H1 (cell line): Measurements from ENCODE around the gene IFIT2. TPM values are rescaled to one million over a fixed set of nuclear protein-coding genes. Genes with fewer than 3 reads are reported as not detected.

Experiments used
- CTCF ChIA-PET: fragments of 300-600 bp; sonication (Branson Sonifier 250); formaldehyde crosslinking; loops from one replicate; lab custom pipeline; 2021; ENCODE audit not compliant: partially characterized antibody; lab: Charles Lee
- POLR2A ChIA-PET: fragments of 300-600 bp; sonication (Branson Sonifier 250); formaldehyde crosslinking; loops from one replicate; lab custom pipeline; 2021; ENCODE audit warnings: inconsistent platforms; ENCODE audit not compliant: partially characterized antibody; lab: Charles Lee
- DNase-seq, 2 experiments: peaks; one replicate each; pipeline versions ENCODE4 v3.0.0 to v3.0.0-alpha.2; 2010 to 2022; ENCODE audit warnings: low spot score in 2 of 2, low read depth in 1 of 2, mixed read lengths in 1 of 2
- FAIRE-seq: peaks from 2 replicates; lab custom pipeline; 2011; peaks lifted over from hg19 to GRCh38; lab: Jason Lieb, UNC
- H2AFZ ChIP-seq: 2 replicates; pipeline ENCODE4 v1.8.1; 2012; ENCODE audit warnings: low read length, inconsistent platforms
- H2AK5ac ChIP-seq: 2 replicates; pipeline ENCODE4 v1.6.1; 2013; ENCODE audit warnings: low read depth, low read length
- H2BK120ac ChIP-seq: replicated peaks from 2 replicates; pipeline ENCODE3; 2013; ENCODE audit warnings: low read depth, low read length, inconsistent platforms
- H2BK12ac ChIP-seq: 2 replicates; pipeline ENCODE4 v1.6.1; 2013; ENCODE audit warnings: low read depth, low read length
- H2BK15ac ChIP-seq: 2 replicates; pipeline ENCODE4 v1.6.1; 2013; ENCODE audit warnings: low read length
- H2BK20ac ChIP-seq: 2 replicates; pipeline ENCODE4 v1.6.1; 2013; ENCODE audit warnings: low read length
- H2BK5ac ChIP-seq: 2 replicates; pipeline ENCODE4 v1.6.1; 2013; ENCODE audit warnings: low read depth, low read length
- H3K14ac ChIP-seq: 2 replicates; pipeline ENCODE4 v1.6.1; 2013; ENCODE audit warnings: inconsistent platforms; ENCODE audit not compliant: insufficient read length
- H3K18ac ChIP-seq: 2 replicates; pipeline ENCODE4 v1.6.1; 2013; ENCODE audit warnings: low read length; ENCODE audit errors: extremely low read depth
- H3K23ac ChIP-seq: 2 replicates; pipeline ENCODE4 v1.6.1; 2013; ENCODE audit warnings: inconsistent platforms; ENCODE audit not compliant: insufficient read length
- H3K23me2 ChIP-seq: 2 replicates; pipeline ENCODE4 v1.6.1; 2013; ENCODE audit warnings: low read depth, low read length
- H3K27ac ChIP-seq: 2 replicates; pipeline ENCODE4 v1.6.1; 2011; ENCODE audit warnings: low read depth, low read length, inconsistent platforms
- H3K27me3 ChIP-seq, 4 experiments: replicated peaks in 1 of 4; 1 replicate in 1 of 4; 2 replicates in 3 of 4; pipeline versions ENCODE4 v1.6.1 to v1.8.1; 2011 to 2013; ENCODE audit warnings: low read length in 3 of 4, mild to moderate bottlenecking in 3 of 4, inconsistent platforms in 2 of 4, mixed read lengths in 2 of 4, moderate library complexity in 1 of 4; ENCODE audit not compliant: control insufficient read depth in 3 of 4, insufficient read depth in 3 of 4; ENCODE audit errors: extremely low read depth in 1 of 4
- H3K36me3 ChIP-seq, 4 experiments: 2 replicates each; pipeline versions ENCODE4 v1.6.1 to v1.8.1; 2011 to 2013; ENCODE audit warnings: mild to moderate bottlenecking in 4 of 4, low read length in 3 of 4, moderate library complexity in 2 of 4, control low read depth in 1 of 4, inconsistent platforms in 1 of 4; ENCODE audit not compliant: insufficient read depth in 4 of 4, control insufficient read depth in 2 of 4
- H3K4ac ChIP-seq: replicated peaks from 2 replicates; pipeline ENCODE3; 2013; ENCODE audit warnings: low read length, low read depth, mixed read lengths, inconsistent platforms; ENCODE audit not compliant: insufficient read length
- H3K4me1 ChIP-seq, 4 experiments: replicated peaks in 1 of 4; 1 replicate in 1 of 4; 2 replicates in 3 of 4; pipeline versions ENCODE4 v1.6.1 to v1.8.1; 2011 to 2013; ENCODE audit warnings: low read length in 3 of 4, inconsistent platforms in 2 of 4, mixed read lengths in 1 of 4; ENCODE audit not compliant: insufficient read depth in 4 of 4, control insufficient read depth in 3 of 4
- H3K4me2 ChIP-seq, 2 experiments: 2 replicates each; pipeline versions ENCODE4 v1.6.1 to v1.8.1; 2011 to 2013; ENCODE audit warnings: low read depth in 2 of 2, low read length in 2 of 2, control low read depth in 1 of 2, inconsistent platforms in 1 of 2, mild to moderate bottlenecking in 1 of 2; ENCODE audit not compliant: insufficient read depth in 1 of 2
- H3K4me3 ChIP-seq, 4 experiments: fragments of 200-600, 300-600 bp in 1 of 4; sonication (generic), shearing (Covaris generic), sonication (Bioruptor Twin) in 1 of 4; 2 replicates each; pipeline versions ENCODE4 v1.5.1 to v1.8.1; 2011 to 2016; ENCODE audit warnings: low read length in 4 of 4, low read depth in 3 of 4, control low read depth in 2 of 4, inconsistent platforms in 2 of 4, mild to moderate bottlenecking in 2 of 4, mixed read lengths in 1 of 4, moderate library complexity in 1 of 4; ENCODE audit not compliant: insufficient read depth in 2 of 4; ENCODE audit errors: extremely low read depth in 1 of 4
- H3K56ac ChIP-seq: replicated peaks from 2 replicates; pipeline ENCODE3; 2013; ENCODE audit warnings: low read depth, mild to moderate bottlenecking, mixed read lengths, low read length, inconsistent platforms; ENCODE audit not compliant: insufficient read length
- H3K79me1 ChIP-seq: 2 replicates; pipeline ENCODE4 v1.6.1; 2013; ENCODE audit warnings: low read depth, low read length, control low read depth
- H3K79me2 ChIP-seq, 2 experiments: 2 replicates each; pipeline versions ENCODE4 v1.6.1 to v1.8.1; 2012 to 2013; ENCODE audit warnings: low read length in 2 of 2, mild to moderate bottlenecking in 2 of 2, inconsistent platforms in 1 of 2; ENCODE audit not compliant: insufficient read depth in 2 of 2, control insufficient read depth in 1 of 2
- H3K9ac ChIP-seq, 4 experiments: replicated peaks in 1 of 4; 1 replicate in 1 of 4; 2 replicates in 3 of 4; pipeline versions ENCODE4 v1.6.1 to v1.8.1; 2011 to 2013; ENCODE audit warnings: low read depth in 3 of 4, low read length in 3 of 4, control low read depth in 2 of 4, mild to moderate bottlenecking in 2 of 4, moderate library complexity in 2 of 4, inconsistent platforms in 1 of 4; ENCODE audit errors: extremely low read depth in 1 of 4
- H3K9me3 ChIP-seq, 2 experiments: 2 replicates each; pipeline versions ENCODE4 v1.6.1 to v1.8.1; 2012 to 2013; ENCODE audit warnings: mild to moderate bottlenecking in 2 of 2, moderate library complexity in 2 of 2, control low read depth in 1 of 2, inconsistent platforms in 1 of 2, low read depth in 1 of 2, low read length in 1 of 2, mixed read lengths in 1 of 2; ENCODE audit not compliant: insufficient read depth in 2 of 2
- H4K20me1 ChIP-seq, 2 experiments: replicated peaks in 1 of 2; 2 replicates each; pipeline versions ENCODE3 to v1.8.1; 2011 to 2013; ENCODE audit warnings: inconsistent platforms in 2 of 2, low read length in 2 of 2, mild to moderate bottlenecking in 1 of 2; ENCODE audit not compliant: insufficient read depth in 2 of 2, control insufficient read depth in 1 of 2
- H4K5ac ChIP-seq: 2 replicates; pipeline ENCODE4 v1.6.1; 2013; ENCODE audit warnings: low read length, low read depth, mixed read lengths, inconsistent platforms; ENCODE audit not compliant: insufficient read length
- H4K8ac ChIP-seq: 2 replicates; pipeline ENCODE4 v1.8.0; 2013; ENCODE audit warnings: mild to moderate bottlenecking, moderate library complexity, low read length, inconsistent platforms; ENCODE audit not compliant: insufficient read depth; ENCODE audit errors: extremely low read depth
- H4K91ac ChIP-seq: replicated peaks from 2 replicates; pipeline ENCODE3; 2013; ENCODE audit warnings: low read length, mixed read lengths, inconsistent platforms; ENCODE audit not compliant: insufficient read length
- BRCA1 ChIP-seq: IDR thresholded peaks from 2 replicates; pipeline ENCODE4 v1.6.1; 2012; ENCODE audit warnings: low read depth, low read length, improper control_type of control experiment
- HDAC6 ChIP-seq: IDR thresholded peaks from one replicate; pipeline ENCODE4 v1.7.1; 2012; ENCODE audit warnings: low read depth, mild to moderate bottlenecking, inconsistent platforms, low read length, moderate library complexity
- MAFK ChIP-seq: IDR thresholded peaks from 2 replicates; pipeline ENCODE4 v1.6.1; 2012; ENCODE audit warnings: low read depth, mild to moderate bottlenecking, improper control_type of control experiment, low read length
- RBBP5 ChIP-seq: IDR thresholded peaks from 2 replicates; pipeline ENCODE4 v1.7.1; 2012; ENCODE audit warnings: low read depth, mild to moderate bottlenecking, inconsistent platforms, low read length, moderate library complexity, borderline replicate concordance
- WGBS, 2 experiments: shearing (Covaris generic) in 1 of 2; methylation state at CpG; one replicate each; pipeline versions ENCODE4 v1.1.6 to v1.1.7; 2013 to 2015; ENCODE audit warnings: low lambda C conversion rate in 2 of 2, mixed read lengths in 2 of 2, inconsistent platforms in 1 of 2, low coverage in 1 of 2, missing lambda C conversion rate in 1 of 2; ENCODE audit not compliant: insufficient replicate concordance in 2 of 2, insufficient coverage in 1 of 2, insufficient read length in 1 of 2; ENCODE audit errors: extremely low coverage in 1 of 2, missing lambda C conversion rate in 1 of 2; 5-methylcytosine and 5-hydroxymethylcytosine counted together
- polyA plus RNA-seq, 7 experiments: library from polyadenylated mRNA; depleted of rRNA in 3 of 7; stranded (reverse) in 5 of 7; unstranded in 2 of 7; fragments of >200 nt in 5 of 7; fragments of 200-250 nt in 2 of 7; gene quantifications; 1 replicate in 5 of 7; 2 replicates in 1 of 7; 4 replicates in 1 of 7; pipeline versions ENCODE4 v1.2.1 to v1.2.3, GENCODE V29; 2011 to 2013; ENCODE audit warnings: missing spikeins in 2 of 7, mixed read lengths in 2 of 7
- total RNA-seq: library from RNA; stranded (reverse); fragmentation: NEBNext Ultra II Directional; extraction: Animal tissue kit (Norgen Biotek cat#: 25700); gene quantifications from 2 replicates; pipeline ENCODE4 v1.2.1, GENCODE V29; 2021

Gene IFIT2
- total and polyA plus RNA-seq, 2 of the 8 experiments (the other 6 are each of a cell fraction or from before 2014, with no cell fraction given), result 0.03 to 0.35 TPM

GRCh38 chr10:89263091-89263490 lies 38.8 kb upstream of the IFIT2 start:
- no peak overlapping the region for H2AFZ ChIP-seq
- H3K23ac ChIP-seq, result no peak overlapping the region
- no peak overlapping the region for H3K14ac ChIP-seq
- H3K4me3 ChIP-seq, result no peak overlapping the region
- H3K79me2 ChIP-seq, result no peaks in the 10 kb centered on the region
- H3K9me3 ChIP-seq, result no peaks in the 10 kb centered on the region
- H3K4ac ChIP-seq, result no peak overlapping the region
- DNase-seq (no peak), FAIRE-seq (no peak)
- H4K8ac ChIP-seq, result no peak overlapping the region
- no peak overlapping the region for H2BK15ac ChIP-seq
- H2AK5ac ChIP-seq, result no peak overlapping the region
- no peak overlapping the region for H3K27ac ChIP-seq
- H3K36me3 ChIP-seq, result no peaks in the 10 kb centered on the region
- H3K9ac ChIP-seq, result no peak overlapping the region
- no peak overlapping the region for H4K5ac ChIP-seq
- no peaks in the 10 kb centered on the region for H3K23me2 ChIP-seq
- H2BK5ac ChIP-seq, result no peak overlapping the region
- WGBS, 2 experiments, result 100% methylated on average over 1 of the region's 1 CpG; no CpG with 5 or more reads in 1 of the 2 experiments
- H3K56ac ChIP-seq, result no peak overlapping the region
- no peak overlapping the region for H2BK120ac ChIP-seq
- H2BK12ac ChIP-seq, result no peak overlapping the region
- no peak overlapping the region for H4K91ac ChIP-seq
- no peaks in the 10 kb centered on the region for H4K20me1 ChIP-seq
- CTCF ChIA-PET, result interaction anchor here (1.2 to 5.7 kb wide), 2 partner anchors 106 to 302 kb away, joined by 3 to 44 read pairs; no protein-coding TSS in a partner anchor
- H2BK20ac ChIP-seq, result no peak overlapping the region
- H3K79me1 ChIP-seq, result no peaks in the 10 kb centered on the region
- H3K4me1 ChIP-seq, result peaks cover 0 to 3% (median 1%) of the 10 kb centered on the region in 4 experiments; a peak in 3 of 7 replicates
- POLR2A ChIA-PET, result no interaction called here
- H3K18ac ChIP-seq, result no peak overlapping the region
- H3K4me2 ChIP-seq, result no peak overlapping the region
- H3K27me3 ChIP-seq, result no peaks in the 10 kb centered on the region
- TF ChIP-seq BRCA1, result no peak
- TF ChIP-seq MAFK, result no peak
- TF ChIP-seq HDAC6, result no peak
- no peak for TF ChIP-seq RBBP5
